Fibroblast of pulmonary artery (primary cell): ENCODE measurements around the gene TMEM150A.

Source experiments
- DNase-seq: peaks from one replicate; pipeline ENCODE4 v3.0.0-alpha.2; 2010; ENCODE audit warnings: low read depth
- H3K4me3 ChIP-seq: replicated peaks from 2 replicates; pipeline ENCODE4 v1.5.1; 2011; ENCODE audit warnings: low read depth, mild to moderate bottlenecking, control low read depth, low read length, moderate library complexity
- CTCF ChIP-seq: IDR thresholded peaks from 2 replicates; pipeline ENCODE4 v1.5.1; 2011; ENCODE audit warnings: mild to moderate bottlenecking, control low read depth, low read length, inconsistent platforms; ENCODE audit errors: missing control alignments

Gene TMEM150A

GRCh38 chr2:85647823-85648526 is 45.5 kb upstream of the TMEM150A start:
- H3K4me3 ChIP-seq = no peak overlapping the region
- no peak for TF ChIP-seq CTCF
- DNase-seq = no peak

GRCh38 chr2:85646166-85646565 is 43.7 kb upstream of the TMEM150A start:
- no peak overlapping the region for H3K4me3 ChIP-seq
- no peak for TF ChIP-seq CTCF
- DNase-seq = no peak

DNA sequence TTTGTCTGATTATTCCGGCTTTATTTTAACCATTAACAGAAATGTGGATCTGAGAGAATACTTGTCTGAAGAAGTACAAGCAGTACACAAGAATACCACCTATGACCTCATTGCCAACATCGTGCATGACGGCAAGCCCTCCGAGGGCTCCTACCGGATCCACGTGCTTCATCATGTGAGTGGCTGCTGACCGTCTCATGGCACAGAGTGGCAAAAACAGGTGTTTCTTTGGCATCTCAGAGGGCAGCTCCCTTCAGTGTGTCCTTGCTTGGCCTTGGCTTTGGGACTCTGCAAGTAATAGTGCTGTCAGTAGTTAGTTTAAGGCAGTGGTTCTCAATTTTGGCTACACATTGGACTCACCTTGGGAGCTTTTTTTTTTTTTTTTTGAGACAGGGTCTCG is 42.4 kb upstream of the TMEM150A start:
- no peak overlapping the region for H3K4me3 ChIP-seq
- no peak for DNase-seq
- no peak for TF ChIP-seq CTCF

GRCh38 chr2:85642725-85643124 is 40.2 kb upstream of the TMEM150A start:
- TF ChIP-seq CTCF = no peak
- H3K4me3 ChIP-seq = no peak overlapping the region
- no peak for DNase-seq

- no peak for TF ChIP-seq CTCF
- H3K4me3 ChIP-seq = no peak overlapping the region
- peak; percentile 5 for DNase-seq
Observed at GRCh38 chr2:85635636-85636035, 33.1 kb upstream of the TMEM150A start.

- no peak for TF ChIP-seq CTCF
- DNase-seq = no peak
- H3K4me3 ChIP-seq = no peak overlapping the region
Observed at GRCh38 chr2:85635011-85635410, 32.5 kb upstream of the TMEM150A start.

- DNase-seq = no peak
- TF ChIP-seq CTCF = no peak
- no peak overlapping the region for H3K4me3 ChIP-seq
Observed at GRCh38 chr2:85631316-85631715, 28.8 kb upstream of the TMEM150A start.
